Activated CD4-positive, alpha-beta T cell treated with anti-CD3 and anti-CD28 coated beads, Interleukin-2, amount 10 ng/mL, durations not matched to agents 24 days and 14 days (primary cell): ENCODE results near the gene OSBPL9. TPM values are rescaled to one million over a fixed set of nuclear protein-coding genes. Genes with fewer than 3 reads are reported as not detected.

Experiments
- DNase-seq: peaks from one replicate; pipeline ENCODE4 v3.0.0; 2022
- H3K27ac Mint-ChIP-seq: one replicate; pipeline ENCODE4 v1.8.0; 2022; ENCODE audit warnings: mild to moderate bottlenecking, mixed read lengths
- H3K27me3 Mint-ChIP-seq: one replicate; pipeline ENCODE4 v1.8.0; 2022; ENCODE audit warnings: mixed read lengths
- H3K36me3 Mint-ChIP-seq: one replicate; pipeline ENCODE4 v1.8.0; 2022; ENCODE audit warnings: low read depth, mild to moderate bottlenecking, mixed read lengths
- H3K4me1 Mint-ChIP-seq: one replicate; pipeline ENCODE4 v1.8.0; 2021; ENCODE audit warnings: mixed read lengths
- H3K4me3 Mint-ChIP-seq: one replicate; pipeline ENCODE4 v1.8.0; 2022; ENCODE audit warnings: mild to moderate bottlenecking, moderate library complexity, mixed read lengths
- H3K9me3 Mint-ChIP-seq: one replicate; pipeline ENCODE4 v1.8.0; 2021; ENCODE audit warnings: mixed read lengths
- intact Hi-C: fragments of 100-400 bp; cut with micrococcal nuclease; formaldehyde crosslinking; loops from one replicate; pipeline ENCODE4 v1.15.1; 2023
- total RNA-seq: library from RNA; stranded (reverse); gene quantifications from 2 replicates; pipeline ENCODE4 v1.2.3, GENCODE V29; 2022

Gene OSBPL9
- total RNA-seq, 1 donor from 2014 or later, result 47.4 TPM

GRCh38 chr1:51650198-51650597, 33.3 kb downstream of the OSBPL9 start:
- H3K27me3 Mint-ChIP-seq, result no peaks in the 10 kb centered on the region
- DNase-seq, result no peak
- H3K36me3 Mint-ChIP-seq, result no peaks in the 10 kb centered on the region
- H3K4me3 Mint-ChIP-seq, result no peak overlapping the region
- H3K4me1 Mint-ChIP-seq, result peaks cover 2% of the 10 kb centered on the region
- intact Hi-C loops, result no loop called here
- H3K27ac Mint-ChIP-seq, result no peak overlapping the region
- H3K9me3 Mint-ChIP-seq, result no peaks in the 10 kb centered on the region

GRCh38 chr1:51651552-51651942, 34.7 kb downstream of the OSBPL9 start:
- DNase-seq, result no peak
- Mint-ChIP-seq H3K36me3 (peaks cover 2% of the 10 kb centered on the region), H3K4me3 (no peak overlapping the region), H3K27ac (no peak overlapping the region), H3K4me1 (peaks cover 2% of the 10 kb centered on the region), H3K27me3 (no peaks in the 10 kb centered on the region), H3K9me3 (no peaks in the 10 kb centered on the region)
- intact Hi-C loops, result no loop called here

GRCh38 chr1:51652599-51652998, 35.7 kb downstream of the OSBPL9 start:
- Mint-ChIP-seq H3K27me3 (no peaks in the 10 kb centered on the region), H3K4me1 (peaks cover 2% of the 10 kb centered on the region), H3K4me3 (no peak overlapping the region), H3K36me3 (peaks cover 2% of the 10 kb centered on the region), H3K9me3 (no peaks in the 10 kb centered on the region), H3K27ac (no peak overlapping the region)
- DNase-seq, result no peak
- intact Hi-C loops, result no loop called here

- intact Hi-C loops, result no loop called here
- Mint-ChIP-seq H3K4me3 (no peak overlapping the region), H3K36me3 (peaks cover 2% of the 10 kb centered on the region), H3K27me3 (no peaks in the 10 kb centered on the region), H3K27ac (no peak overlapping the region), H3K4me1 (peaks cover 2% of the 10 kb centered on the region), H3K9me3 (no peaks in the 10 kb centered on the region)
- no peak for DNase-seq
These were observed 36.2 kb downstream of the OSBPL9 start for GRCh38 chr1:51653127-51653526.

GRCh38 chr1:51654000-51654399, 37.1 kb downstream of the OSBPL9 start:
- H3K27ac Mint-ChIP-seq, result no peak overlapping the region
- intact Hi-C loops, result no loop called here
- peak; percentile 11 for DNase-seq
- H3K4me1 Mint-ChIP-seq, result peaks cover 2% of the 10 kb centered on the region
- H3K27me3 Mint-ChIP-seq, result no peaks in the 10 kb centered on the region
- no peak overlapping the region for H3K4me3 Mint-ChIP-seq
- no peaks in the 10 kb centered on the region for H3K9me3 Mint-ChIP-seq
- H3K36me3 Mint-ChIP-seq, result peaks cover 2% of the 10 kb centered on the region

- no peak for DNase-seq
- Mint-ChIP-seq H3K4me1 (no peaks in the 10 kb centered on the region), H3K4me3 (no peak overlapping the region), H3K9me3 (no peaks in the 10 kb centered on the region), H3K27ac (no peak overlapping the region), H3K36me3 (peaks cover 2% of the 10 kb centered on the region), H3K27me3 (no peaks in the 10 kb centered on the region)
- intact Hi-C loops, result no loop called here
These were observed 39.5 kb downstream of the OSBPL9 start for GRCh38 chr1:51656374-51656773.

- DNase-seq, result peak; percentile 1
- intact Hi-C loops, result no loop called here
- H3K36me3 Mint-ChIP-seq, result no peaks in the 10 kb centered on the region
- H3K27ac Mint-ChIP-seq, result no peak overlapping the region
- no peaks in the 10 kb centered on the region for H3K9me3 Mint-ChIP-seq
- no peaks in the 10 kb centered on the region for H3K27me3 Mint-ChIP-seq
- H3K4me1 Mint-ChIP-seq, result no peaks in the 10 kb centered on the region
- no peak overlapping the region for H3K4me3 Mint-ChIP-seq
These were observed 43.7 kb downstream of the OSBPL9 start for GRCh38 chr1:51660580-51660979.

- H3K9me3 Mint-ChIP-seq, result no peaks in the 10 kb centered on the region
- H3K27ac Mint-ChIP-seq, result no peak overlapping the region
These were observed 44.2 kb downstream of the OSBPL9 start for GRCh38 chr1:51661081-51661518.

GRCh38 chr1:51663105-51663504, 46.2 kb downstream of the OSBPL9 start:
- Mint-ChIP-seq H3K36me3 (no peaks in the 10 kb centered on the region), H3K27me3 (no peaks in the 10 kb centered on the region), H3K9me3 (no peaks in the 10 kb centered on the region), H3K4me3 (no peak overlapping the region), H3K27ac (no peak overlapping the region), H3K4me1 (no peaks in the 10 kb centered on the region)
- no peak for DNase-seq
- intact Hi-C loops, result no loop called here

More at GRCh38 chr1:51661081-51661518, 44.2 kb downstream of the OSBPL9 start:
- Mint-ChIP-seq H3K4me1 (no peaks in the 10 kb centered on the region), H3K27me3 (no peaks in the 10 kb centered on the region), H3K4me3 (no peak overlapping the region), H3K36me3 (no peaks in the 10 kb centered on the region)
- intact Hi-C loops, result no loop called here
- peak; percentile 15 for DNase-seq

- H3K27me3 Mint-ChIP-seq, result no peaks in the 10 kb centered on the region
- no peak overlapping the region for H3K27ac Mint-ChIP-seq
- DNase-seq, result no peak
- intact Hi-C loops, result no loop called here
- H3K4me1 Mint-ChIP-seq, result no peaks in the 10 kb centered on the region
- H3K36me3 Mint-ChIP-seq, result no peaks in the 10 kb centered on the region
- no peak overlapping the region for H3K4me3 Mint-ChIP-seq
- no peaks in the 10 kb centered on the region for H3K9me3 Mint-ChIP-seq
These were observed 46.8 kb downstream of the OSBPL9 start for GRCh38 chr1:51663721-51664120.

GRCh38 chr1:51664421-51665240, 47.7 kb downstream of the OSBPL9 start:
- Mint-ChIP-seq H3K4me3 (no peak overlapping the region), H3K27me3 (no peaks in the 10 kb centered on the region), H3K27ac (no peak overlapping the region), H3K36me3 (no peaks in the 10 kb centered on the region), H3K4me1 (no peaks in the 10 kb centered on the region), H3K9me3 (no peaks in the 10 kb centered on the region)
- intact Hi-C loops, result no loop called here
- peak; percentile 20 for DNase-seq

- H3K27ac Mint-ChIP-seq, result no peak overlapping the region
- no peaks in the 10 kb centered on the region for H3K4me1 Mint-ChIP-seq
- no peaks in the 10 kb centered on the region for H3K36me3 Mint-ChIP-seq
These were observed 49.6 kb downstream of the OSBPL9 start for GRCh38 chr1:51666478-51666877.

GRCh38 chr1:51667561-51667960, 50.7 kb downstream of the OSBPL9 start:
- Mint-ChIP-seq H3K36me3 (no peaks in the 10 kb centered on the region), H3K4me1 (no peaks in the 10 kb centered on the region), H3K27ac (no peak overlapping the region), H3K9me3 (no peaks in the 10 kb centered on the region), H3K4me3 (no peak overlapping the region), H3K27me3 (no peaks in the 10 kb centered on the region)
- intact Hi-C loops, result no loop called here
- no peak for DNase-seq

More at GRCh38 chr1:51666478-51666877, 49.6 kb downstream of the OSBPL9 start:
- H3K27me3 Mint-ChIP-seq, result no peaks in the 10 kb centered on the region
- H3K9me3 Mint-ChIP-seq, result no peaks in the 10 kb centered on the region
- DNase-seq, result no peak
- intact Hi-C loops, result no loop called here
- H3K4me3 Mint-ChIP-seq, result no peak overlapping the region

- Mint-ChIP-seq H3K4me3 (no peak overlapping the region), H3K4me1 (no peaks in the 10 kb centered on the region), H3K9me3 (no peaks in the 10 kb centered on the region), H3K27ac (no peak overlapping the region), H3K36me3 (no peaks in the 10 kb centered on the region), H3K27me3 (no peaks in the 10 kb centered on the region)
- intact Hi-C loops, result no loop called here
- peak; percentile 17 for DNase-seq
These were observed 52.4 kb downstream of the OSBPL9 start for GRCh38 chr1:51669272-51669671.

- Mint-ChIP-seq H3K4me3 (no peak overlapping the region), H3K4me1 (no peaks in the 10 kb centered on the region), H3K9me3 (no peaks in the 10 kb centered on the region), H3K36me3 (no peaks in the 10 kb centered on the region), H3K27ac (no peak overlapping the region), H3K27me3 (no peaks in the 10 kb centered on the region)
- peak; percentile 6 for DNase-seq
- intact Hi-C loops, result no loop called here
These were observed 52.9 kb downstream of the OSBPL9 start for GRCh38 chr1:51669816-51670215.
